NCI-H2171 treated with DMSO at 0.1 percent for 48 hours (cell line): ENCODE data around the gene HSBP1.

Experiments
- DNase-seq: peaks from one replicate; lab custom pipeline; 2025; lab: John Stamatoyannopoulos, UW

HSBP1 gene

GRCh38 chr16:83839561-83839960, 31.8 kb downstream of the HSBP1 start:
- no peak for DNase-seq

- DNase-seq = no peak
These were observed 32.4 kb downstream of the HSBP1 start for GRCh38 chr16:83840060-83840617.

- no peak for DNase-seq
These were observed 34.5 kb downstream of the HSBP1 start for GRCh38 chr16:83842291-83842690.

- DNase-seq = peak; percentile 24
These were observed 35.2 kb downstream of the HSBP1 start for GRCh38 chr16:83842756-83843507.

- DNase-seq = no peak
These were observed 35.9 kb downstream of the HSBP1 start for GRCh38 chr16:83843657-83844056.

- DNase-seq = no peak
These were observed 37.5 kb downstream of the HSBP1 start for GRCh38 chr16:83845263-83845662.

- no peak for DNase-seq
These were observed 39.8 kb downstream of the HSBP1 start for GRCh38 chr16:83847371-83848225.

GRCh38 chr16:83849421-83849820, 41.6 kb downstream of the HSBP1 start:
- no peak for DNase-seq

GRCh38 chr16:83850947-83851346, 43.2 kb downstream of the HSBP1 start:
- no peak for DNase-seq

GRCh38 chr16:83851473-83851872, 43.7 kb downstream of the HSBP1 start:
- DNase-seq = no peak

GRCh38 chr16:83852774-83853173, 45.0 kb downstream of the HSBP1 start:
- DNase-seq = no peak

GRCh38 chr16:83853834-83854233, 46.1 kb downstream of the HSBP1 start:
- no peak for DNase-seq

GRCh38 chr16:83854420-83854819, 46.6 kb downstream of the HSBP1 start:
- DNase-seq = no peak

GRCh38 chr16:83856792-83857191, 49.0 kb downstream of the HSBP1 start:
- DNase-seq = no peak

- no peak for DNase-seq
These were observed 51.5 kb downstream of the HSBP1 start for GRCh38 chr16:83859265-83859664.

- DNase-seq = no peak
These were observed 54.9 kb downstream of the HSBP1 start for GRCh38 chr16:83862661-83863060.

- DNase-seq = peak; percentile 5
These were observed 55.9 kb downstream of the HSBP1 start for GRCh38 chr16:83863682-83864081.
